Effector memory CD8-positive, alpha-beta T cell (primary cell): ENCODE measurements around the gene HDAC11.
"Not testable (repeated sequence)": the region's sequence is repeated elsewhere in the genome, so short reads cannot be mapped to it uniquely, and the experiment has no call there.

ENCODE experiments used
- ATAC-seq: fragments of 150-1000 bp; cut with Tn5 transposase; replicated peaks from 2 replicates; pipeline ENCODE4 v1.10.0; 2021; ENCODE audit warnings: mild to moderate bottlenecking, moderate library complexity
- DNase-seq, 3 experiments: peaks; one replicate each; pipeline ENCODE4 v3.0.0; 2021
- H3K27ac Mint-ChIP-seq, 2 donors: one replicate each; pipeline ENCODE4 v1.8.0; 2022; ENCODE audit warnings: mild to moderate bottlenecking in 2 of 2, mixed read lengths in 2 of 2, moderate library complexity in 2 of 2
- H3K27me3 Mint-ChIP-seq, 2 donors: one replicate each; pipeline ENCODE4 v1.8.0; 2022; ENCODE audit warnings: mixed read lengths in 2 of 2
- H3K36me3 Mint-ChIP-seq: one replicate; pipeline ENCODE4 v1.8.0; 2022; ENCODE audit warnings: mild to moderate bottlenecking, moderate library complexity, mixed read lengths; ENCODE audit not compliant: insufficient read depth
- H3K4me1 Mint-ChIP-seq, 2 donors: one replicate each; pipeline ENCODE4 v1.8.0; 2022; ENCODE audit warnings: low read depth in 2 of 2, mixed read lengths in 2 of 2
- H3K4me3 Mint-ChIP-seq, 2 donors: one replicate each; pipeline ENCODE4 v1.8.0; 2022; ENCODE audit warnings: mild to moderate bottlenecking in 2 of 2, mixed read lengths in 2 of 2, moderate library complexity in 2 of 2
- H3K9me3 Mint-ChIP-seq, 2 donors: one replicate each; pipeline ENCODE4 v1.8.0; 2022; ENCODE audit warnings: mixed read lengths in 2 of 2

The HDAC11 gene

DNA sequence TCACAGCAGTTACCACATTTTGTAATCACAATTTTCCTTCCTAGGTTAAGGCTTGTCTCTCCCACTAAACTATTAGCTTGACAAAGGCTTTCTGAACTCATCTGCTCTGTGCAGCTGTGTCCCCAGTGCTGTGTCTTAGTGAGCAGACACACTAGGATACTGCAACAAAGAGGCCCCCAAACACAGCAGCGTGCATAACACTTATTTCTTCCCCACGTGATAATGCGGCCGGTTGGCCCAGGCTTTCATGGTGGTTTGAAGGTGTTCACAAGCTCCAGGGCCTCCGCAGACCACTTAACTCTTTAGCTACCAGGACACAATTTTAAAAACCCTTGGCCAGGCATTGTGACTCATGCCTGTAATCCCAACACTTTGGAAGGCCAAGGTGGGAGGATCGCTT is 2.2 kb upstream of the HDAC11 start:
- ATAC-seq, result no peak
- Mint-ChIP-seq H3K27me3 (peaks cover 6 to 11% of the 10 kb centered on the region in 2 donors), H3K4me1 (peaks cover 10 to 13% of the 10 kb centered on the region in 2 donors), H3K36me3 (peaks cover 5% of the 10 kb centered on the region), H3K9me3 (no peaks in the 10 kb centered on the region), H3K27ac (no peak overlapping the region), H3K4me3 (no peak overlapping the region)
- DNase-seq, result no peak

DNA sequence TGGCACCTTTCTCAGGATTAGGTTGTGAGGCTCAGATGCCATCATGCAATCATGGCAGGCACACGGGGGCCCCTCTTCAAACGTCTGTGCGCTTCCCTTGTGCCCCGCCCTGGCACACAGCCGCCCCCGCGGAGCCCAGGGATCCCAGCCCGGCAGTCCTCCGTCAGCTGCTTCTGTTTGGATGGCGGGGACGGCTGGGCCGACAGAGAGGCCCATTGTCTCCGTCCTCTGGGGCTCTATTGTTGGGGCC is 849 bp upstream of the HDAC11 start:
- Mint-ChIP-seq H3K4me1 (peaks cover 10 to 17% of the 10 kb centered on the region in 2 donors), H3K27me3 (peaks cover 6 to 7% of the 10 kb centered on the region in 2 donors), H3K9me3 (no peaks in the 10 kb centered on the region), H3K27ac (peak overlapping the region; percentile 93 to 94), H3K4me3 (peak overlapping the region; percentile 92 to 93), H3K36me3 (peaks cover 5% of the 10 kb centered on the region)
- ATAC-seq (peak; percentile 0), DNase-seq (peak in 1 of 3 experiments; percentile 22)

DNA sequence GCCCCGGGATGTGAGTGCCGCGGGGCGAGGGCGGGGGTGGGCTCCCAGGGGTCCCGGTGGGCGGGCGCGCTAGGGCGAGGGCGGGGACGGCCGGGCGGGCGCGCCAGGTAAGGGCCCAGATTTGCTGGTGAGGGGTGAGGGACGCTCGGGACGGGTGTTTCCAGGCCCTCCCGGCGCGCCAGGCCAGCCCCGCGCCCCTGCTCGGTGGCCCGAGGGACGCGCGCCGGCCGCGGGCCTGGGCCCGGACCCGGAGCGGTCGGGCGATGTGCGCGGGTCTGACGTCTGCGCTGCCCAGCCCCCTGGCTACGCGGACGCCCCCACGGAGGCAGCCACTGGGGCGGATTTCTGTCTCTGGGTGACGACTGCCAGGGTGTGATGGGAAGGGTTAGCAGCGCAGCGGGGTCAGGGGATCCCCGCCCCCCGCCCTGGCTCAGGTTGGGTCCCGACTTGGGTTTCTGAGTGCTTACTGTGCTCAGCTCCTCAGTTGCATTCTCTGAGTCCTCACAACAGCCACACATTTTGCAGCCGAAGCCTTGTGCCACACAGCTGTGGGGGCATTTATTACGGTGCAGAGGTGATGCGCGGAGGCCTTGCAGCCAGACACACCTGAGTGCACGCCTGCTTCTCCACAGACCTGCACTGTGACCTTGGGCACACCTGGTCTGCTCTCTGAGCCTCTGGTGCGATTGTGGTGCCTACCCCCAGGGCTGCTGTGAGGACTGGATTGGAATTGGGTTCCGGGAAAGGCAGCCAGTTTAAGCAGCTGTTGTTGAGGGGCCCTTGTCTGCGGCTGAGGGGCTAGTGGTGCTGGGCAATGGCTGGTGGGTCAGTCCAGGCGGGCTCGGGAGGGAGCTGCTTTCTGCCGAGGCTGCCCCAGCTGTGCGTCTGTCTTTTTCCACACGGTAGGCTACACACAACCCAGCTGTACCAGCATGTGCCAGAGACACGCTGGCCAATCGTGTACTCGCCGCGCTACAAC is 523 bp downstream of the HDAC11 start:
- ATAC-seq (peak; percentile 45), DNase-seq (peak; percentile 48 to 53 (median 51))
- H3K4me3 Mint-ChIP-seq, result peak overlapping the region; percentile 92 to 93
- H3K4me1 Mint-ChIP-seq, result peaks cover 20 to 29% of the 10 kb centered on the region in 2 donors
- H3K9me3 Mint-ChIP-seq, result no peaks in the 10 kb centered on the region
- peak overlapping the region in 1 of 2 donors; percentile 94 for H3K27ac Mint-ChIP-seq
- peaks cover 5% of the 10 kb centered on the region for H3K36me3 Mint-ChIP-seq
- no peaks in the 10 kb centered on the region for H3K27me3 Mint-ChIP-seq

DNA sequence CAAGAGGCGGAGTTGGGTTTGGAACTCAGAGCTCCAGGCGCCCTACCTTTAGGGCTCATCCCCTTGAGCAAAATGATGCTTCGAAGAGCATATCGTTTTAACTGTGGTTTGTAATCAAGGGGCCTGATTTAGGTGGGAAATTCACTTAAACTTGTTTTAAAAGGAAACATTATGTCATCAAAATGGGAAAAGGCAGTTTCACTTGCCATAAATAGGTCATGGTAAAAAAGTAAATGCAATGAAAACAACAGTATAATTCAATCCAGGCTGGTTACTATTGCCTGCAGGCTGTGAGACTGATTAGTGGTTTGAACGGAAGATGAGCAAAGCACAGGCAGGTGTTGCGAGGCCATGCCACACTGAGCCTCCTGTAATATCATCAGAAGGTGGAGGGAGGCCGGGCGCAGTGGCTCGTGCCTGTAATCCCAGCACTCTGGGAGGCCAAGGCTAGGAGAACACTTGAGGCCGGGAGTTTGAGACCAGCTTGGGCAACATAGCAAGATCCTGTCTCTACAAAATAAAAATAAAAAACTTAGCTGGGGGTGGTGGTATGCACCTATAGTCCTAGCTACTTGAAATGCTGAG is 2.1 kb downstream of the HDAC11 start:
- H3K27me3 Mint-ChIP-seq, result no peaks in the 10 kb centered on the region
- ATAC-seq, result no peak
- H3K4me1 Mint-ChIP-seq, result peaks cover 20 to 30% of the 10 kb centered on the region in 2 donors
- H3K4me3 Mint-ChIP-seq, result peak overlapping the region in 1 of 2 donors; percentile 80
- no peaks in the 10 kb centered on the region for H3K9me3 Mint-ChIP-seq
- no peak overlapping the region for H3K27ac Mint-ChIP-seq
- no peak for DNase-seq
- H3K36me3 Mint-ChIP-seq, result peaks cover 9% of the 10 kb centered on the region

DNA sequence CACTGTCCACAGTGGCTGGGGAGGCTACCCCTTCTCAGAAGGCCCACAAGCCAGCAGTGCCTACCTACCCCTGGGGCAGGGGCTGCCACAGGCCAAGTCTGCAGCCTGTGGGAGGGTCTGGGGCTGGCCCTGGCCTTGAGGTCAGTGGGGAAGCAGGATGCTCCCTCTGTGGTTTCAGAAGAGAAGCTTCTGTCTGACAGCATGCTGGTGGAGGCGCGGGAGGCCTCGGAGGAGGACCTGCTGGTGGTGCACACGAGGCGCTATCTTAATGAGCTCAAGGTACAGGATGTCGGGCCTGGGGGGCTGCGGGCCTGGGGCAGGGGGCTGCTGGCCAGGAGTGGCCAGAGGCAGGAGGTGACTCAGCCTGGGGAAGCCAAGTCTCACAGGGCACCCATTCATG is 3.2 kb downstream of the HDAC11 start:
- Mint-ChIP-seq H3K4me1 (peaks cover 20 to 32% of the 10 kb centered on the region in 2 donors), H3K36me3 (peaks cover 9% of the 10 kb centered on the region), H3K27me3 (no peaks in the 10 kb centered on the region), H3K4me3 (no peak overlapping the region), H3K27ac (peak overlapping the region; percentile 35 to 78), H3K9me3 (no peaks in the 10 kb centered on the region)
- ATAC-seq (no peak), DNase-seq (no peak)

DNA sequence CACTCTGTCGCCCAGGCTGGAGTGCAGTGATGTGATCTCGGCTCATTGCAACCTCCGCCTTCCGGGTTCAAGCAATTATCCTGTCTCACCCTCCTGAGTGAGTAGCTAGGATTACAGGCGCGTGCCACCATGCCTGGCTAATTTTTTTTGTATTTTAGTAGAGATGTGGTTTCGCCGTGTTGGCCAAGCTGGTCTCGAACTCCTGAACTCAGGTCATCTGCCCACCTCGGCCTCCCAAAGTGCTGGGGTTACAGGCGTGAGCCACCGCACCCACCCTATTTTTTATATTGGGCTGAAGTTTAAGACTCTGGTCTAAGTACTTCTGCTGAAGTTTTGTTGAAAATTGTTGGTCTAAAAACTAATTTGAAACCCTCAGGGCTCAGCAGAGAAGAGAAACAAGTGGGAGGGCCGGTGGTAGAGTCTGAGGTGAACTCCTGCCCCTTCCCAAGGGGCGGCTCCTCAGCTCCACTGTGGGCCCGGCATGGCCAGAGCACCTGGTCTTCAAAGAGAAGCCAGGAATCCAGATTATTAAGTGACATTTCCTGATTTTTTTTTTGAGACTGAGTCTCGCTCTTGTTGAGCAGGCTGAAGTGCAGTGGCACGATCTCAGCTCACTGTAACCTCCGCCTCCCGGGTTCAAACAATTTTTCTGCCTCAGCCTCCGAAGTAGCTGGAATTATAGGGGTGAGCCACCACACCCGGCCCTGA is 4.0 kb downstream of the HDAC11 start:
- Mint-ChIP-seq H3K9me3 (no peaks in the 10 kb centered on the region), H3K27me3 (no peaks in the 10 kb centered on the region), H3K4me3 (no peak overlapping the region), H3K36me3 (peaks cover 9% of the 10 kb centered on the region), H3K4me1 (peaks cover 20 to 32% of the 10 kb centered on the region in 2 donors), H3K27ac (peak overlapping the region; percentile 35 to 55)
- ATAC-seq (no peak), DNase-seq (no peak)

DNA sequence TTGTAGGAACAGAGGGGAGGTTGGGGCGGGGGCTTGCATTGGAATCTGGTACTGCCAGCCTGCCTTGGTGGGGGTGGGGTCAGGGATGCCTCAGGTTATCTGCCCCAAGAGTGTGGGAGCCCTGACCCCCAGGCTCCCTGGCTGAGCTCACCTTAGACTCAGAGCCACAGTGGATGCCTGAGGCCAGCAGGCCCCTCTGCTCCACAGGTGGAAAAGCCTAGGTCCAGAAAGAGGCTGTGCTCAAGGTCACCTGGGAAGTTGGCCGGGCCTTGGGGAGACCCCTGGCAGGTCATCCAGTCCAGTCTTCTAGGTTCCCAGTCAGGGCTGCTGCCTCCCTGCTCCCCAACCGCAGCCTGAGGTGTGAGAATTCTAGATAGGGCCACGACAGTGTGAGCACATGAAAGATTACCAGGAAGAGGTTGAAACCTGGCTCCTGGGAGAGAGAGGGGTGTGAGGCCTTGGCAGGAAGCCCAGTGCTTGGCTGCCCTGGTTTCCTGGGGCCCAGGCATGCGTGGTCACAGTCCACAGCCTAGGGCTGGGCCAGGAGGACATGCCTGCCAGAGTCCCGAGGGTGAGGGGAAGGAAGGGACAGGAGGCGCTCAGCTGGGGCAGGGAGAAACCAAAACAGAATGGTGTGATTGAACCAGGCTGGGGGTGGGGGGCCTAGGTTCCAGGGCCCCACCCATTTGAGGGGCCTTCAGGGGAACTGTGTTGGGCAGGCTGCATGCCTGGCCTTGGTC is 4.9 kb downstream of the HDAC11 start:
- H3K27me3 Mint-ChIP-seq, result no peaks in the 10 kb centered on the region
- no peaks in the 10 kb centered on the region for H3K9me3 Mint-ChIP-seq
- H3K4me1 Mint-ChIP-seq, result peaks cover 16 to 29% of the 10 kb centered on the region in 2 donors
- peaks cover 4% of the 10 kb centered on the region for H3K36me3 Mint-ChIP-seq
- ATAC-seq (peak; percentile 46), DNase-seq (peak; percentile 24 to 46 (median 37))
- H3K27ac Mint-ChIP-seq, result peak overlapping the region; percentile 55 to 87
- H3K4me3 Mint-ChIP-seq, result peak overlapping the region; percentile 31 to 41

DNA sequence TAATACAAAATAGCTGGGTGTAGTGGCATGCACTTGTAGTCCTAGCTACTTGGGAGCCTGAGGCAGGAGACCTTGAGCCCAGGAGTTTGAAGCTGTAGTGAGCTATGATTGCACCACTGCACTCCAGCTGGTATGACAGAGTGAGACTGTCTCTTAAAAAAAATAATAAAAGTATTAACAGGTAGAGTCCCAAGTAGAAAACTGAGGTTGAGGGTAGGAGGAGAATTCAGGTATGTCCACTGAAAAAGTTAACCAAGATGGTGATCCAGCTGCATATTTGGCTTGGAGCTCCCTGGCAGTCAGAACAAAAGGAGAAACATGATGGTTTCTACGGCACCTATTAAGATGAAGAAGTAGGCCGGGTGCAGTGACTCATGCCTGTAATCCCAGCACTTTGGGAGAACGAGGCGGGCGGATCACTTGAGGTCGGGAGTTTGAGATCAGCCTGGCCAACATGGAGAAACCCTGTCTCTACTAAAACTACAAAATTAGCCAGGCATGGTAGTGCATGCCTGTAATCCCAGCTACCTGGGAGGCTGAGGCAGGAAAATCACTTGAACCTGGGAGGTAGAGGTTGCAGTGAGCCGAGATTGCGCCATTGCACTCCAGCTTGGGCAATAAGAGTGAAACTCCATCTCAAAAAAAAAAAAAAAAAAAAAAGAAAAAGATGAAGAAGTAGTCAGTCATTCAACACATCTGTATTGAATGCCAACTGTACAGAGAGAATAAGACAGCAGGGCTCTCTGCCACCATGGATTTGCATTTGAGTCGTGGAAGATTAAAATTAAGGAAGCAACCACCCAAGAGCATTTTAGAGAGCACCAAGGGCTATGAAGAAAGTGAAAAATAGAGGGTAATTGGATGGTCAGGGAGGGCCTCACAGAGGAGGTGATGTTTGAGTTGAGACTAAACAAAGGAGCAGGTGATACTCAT is 5.8 kb downstream of the HDAC11 start:
- H3K27ac Mint-ChIP-seq, result peak overlapping the region; percentile 55 to 87
- H3K36me3 Mint-ChIP-seq, H3K9me3 Mint-ChIP-seq, H3K27me3 Mint-ChIP-seq, DNase-seq, ATAC-seq: not testable (repeated sequence)
- peak overlapping the region in 1 of 2 donors; percentile 31 for H3K4me3 Mint-ChIP-seq
- H3K4me1 Mint-ChIP-seq, result peaks cover 16 to 25% of the 10 kb centered on the region in 2 donors

DNA sequence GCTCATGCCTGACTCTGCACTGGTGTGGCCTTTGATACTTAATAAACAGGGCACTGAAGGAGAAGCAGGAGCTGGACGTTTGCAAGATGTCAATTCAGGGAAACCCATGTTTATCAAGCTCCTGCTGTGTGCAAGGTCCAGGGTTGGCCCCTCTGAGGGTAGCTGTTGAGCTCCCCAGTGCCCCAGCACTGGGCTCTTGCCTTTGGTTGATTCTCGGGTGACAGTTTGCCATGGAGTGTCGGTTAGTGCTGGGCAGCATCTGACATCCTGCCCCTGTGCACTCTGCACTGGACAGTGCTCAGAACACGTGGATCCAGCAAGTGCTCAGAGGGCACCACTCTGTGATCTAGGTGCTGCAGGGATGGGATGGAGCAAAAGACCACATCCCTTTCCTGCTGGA is 7.3 kb downstream of the HDAC11 start:
- Mint-ChIP-seq H3K4me3 (no peak overlapping the region), H3K9me3 (no peaks in the 10 kb centered on the region), H3K27me3 (no peaks in the 10 kb centered on the region), H3K27ac (peak overlapping the region; percentile 1 to 14), H3K36me3 (peaks cover 4% of the 10 kb centered on the region), H3K4me1 (peaks cover 10 to 23% of the 10 kb centered on the region in 2 donors)
- ATAC-seq (no peak), DNase-seq (no peak)

DNA sequence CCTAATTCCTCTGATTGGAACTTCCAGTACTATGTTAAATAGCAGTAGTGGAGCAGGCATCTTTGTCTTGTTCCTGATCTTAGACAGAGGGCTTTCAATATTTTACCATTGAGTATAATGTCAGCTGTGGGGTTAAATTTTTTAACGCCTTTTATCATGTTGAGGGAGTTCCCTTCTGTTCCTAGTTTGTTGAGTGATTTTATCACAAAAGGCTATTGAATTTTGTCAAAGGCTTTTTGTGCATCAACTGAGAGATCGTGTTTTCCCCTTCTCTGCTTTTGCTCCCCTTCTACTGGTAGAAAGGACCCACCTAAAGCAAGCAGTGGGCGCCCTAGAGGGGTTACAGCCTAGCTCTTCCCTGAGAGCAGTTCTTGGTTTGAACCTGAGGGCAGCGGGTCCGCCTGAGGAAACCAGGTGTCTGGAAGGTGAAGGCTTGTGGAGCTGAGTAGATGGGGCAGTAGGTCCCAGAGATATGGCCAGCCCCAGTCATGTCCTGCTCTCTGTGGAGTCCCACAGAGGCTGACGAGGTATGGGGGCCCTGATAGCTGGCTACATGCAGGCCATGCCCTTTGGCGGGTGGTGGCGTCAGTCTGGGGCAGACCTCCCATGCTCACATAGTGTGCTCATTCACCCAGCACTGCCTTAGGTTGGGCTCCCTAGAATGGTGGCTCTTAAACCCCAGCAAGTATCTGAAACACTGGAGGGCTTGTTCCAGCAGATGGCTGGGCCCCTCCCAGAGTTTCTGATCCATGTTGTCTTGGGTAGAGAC is 11.3 kb downstream of the HDAC11 start:
- Mint-ChIP-seq H3K36me3 (no peaks in the 10 kb centered on the region), H3K27ac (peak overlapping the region in 1 of 2 donors; percentile 69), H3K4me3 (no peak overlapping the region), H3K4me1 (peaks cover 9 to 27% of the 10 kb centered on the region in 2 donors), H3K27me3 (no peaks in the 10 kb centered on the region), H3K9me3 (no peaks in the 10 kb centered on the region)
- ATAC-seq (no peak), DNase-seq (no peak)

DNA sequence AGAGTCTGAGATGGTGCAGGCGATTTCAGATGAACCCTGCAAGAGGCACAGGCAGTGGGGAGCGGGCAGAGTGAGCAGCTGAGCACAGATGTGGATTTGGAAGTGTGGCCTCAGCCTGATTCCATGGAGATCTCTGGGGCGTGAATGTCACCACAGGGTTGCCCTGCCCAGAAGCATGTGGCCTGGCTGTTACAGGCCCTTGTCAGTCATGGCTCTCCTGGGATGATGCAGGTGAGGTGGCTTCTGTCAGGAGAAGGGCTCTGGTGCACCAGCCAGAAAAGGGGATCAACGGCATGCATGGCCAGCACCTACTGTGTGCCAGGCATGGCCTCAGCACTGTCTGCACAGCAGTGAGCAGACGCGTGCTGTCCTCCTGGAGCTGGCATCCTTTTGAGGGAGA is 11.9 kb downstream of the HDAC11 start:
- peak overlapping the region in 1 of 2 donors; percentile 69 for H3K27ac Mint-ChIP-seq
- peaks cover 9 to 27% of the 10 kb centered on the region in 2 donors for H3K4me1 Mint-ChIP-seq
- H3K36me3 Mint-ChIP-seq, result no peaks in the 10 kb centered on the region
- no peaks in the 10 kb centered on the region for H3K27me3 Mint-ChIP-seq
- peak overlapping the region in 1 of 2 donors; percentile 22 for H3K4me3 Mint-ChIP-seq
- DNase-seq (no peak), ATAC-seq (no peak)
- no peaks in the 10 kb centered on the region for H3K9me3 Mint-ChIP-seq
